Embryonic facial prominence (tissue), 1 donor: ENCODE results near the gene CCBE1.
"Not testable (repeated sequence)": the region's sequence is repeated elsewhere in the genome, so short reads cannot be mapped to it uniquely, and the experiment has no call there.

Experiments
- DNase-seq: peaks from one replicate; pipeline ENCODE4 v3.0.0-alpha.2; 2016; ENCODE audit errors: extremely low spot score

The CCBE1 gene

DNA sequence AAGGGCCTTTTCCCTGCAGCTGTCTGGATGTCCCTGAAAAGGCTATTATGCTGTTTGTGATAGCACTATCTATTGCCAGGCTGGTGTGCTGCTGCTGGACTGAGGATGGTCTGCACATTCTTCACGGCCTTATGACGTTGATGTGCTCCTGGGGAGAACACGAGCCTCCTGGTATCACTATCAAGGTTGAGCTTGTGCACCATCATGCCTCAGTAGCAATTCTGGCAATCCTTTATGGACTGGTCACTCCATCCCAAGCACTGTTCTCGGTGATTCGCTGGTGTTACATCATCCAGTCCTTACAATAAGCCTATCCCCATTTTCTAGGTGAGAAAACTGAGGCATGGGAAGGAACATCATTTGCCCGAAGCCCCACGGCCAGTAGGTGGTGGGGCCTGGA, 18.2 kb upstream of the CCBE1 start:
- no peak for DNase-seq

DNA sequence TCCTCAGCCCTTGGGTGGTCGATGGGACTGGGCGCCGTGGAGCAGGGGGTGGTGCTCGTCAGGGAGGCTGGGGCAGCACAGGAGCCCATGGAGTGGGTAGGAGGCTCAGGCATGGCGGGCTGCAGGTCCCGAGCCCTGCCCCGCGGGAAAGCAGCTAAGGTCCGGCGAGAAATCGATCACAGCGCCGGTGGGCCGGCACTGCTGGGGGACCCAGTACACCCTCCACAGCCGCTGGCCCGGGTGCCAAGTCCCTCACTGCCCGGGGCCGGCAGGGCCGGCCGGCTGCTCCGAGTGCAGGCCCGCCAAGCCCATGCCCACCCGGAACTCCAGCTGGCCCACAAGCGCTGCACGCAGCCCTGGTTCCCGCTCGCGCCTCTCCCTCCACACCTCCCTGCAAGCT, 16.9 kb upstream of the CCBE1 start:
- not testable (repeated sequence) for DNase-seq

- DNase-seq: no peak
These were observed 15.1 kb upstream of the CCBE1 start for GRCh38 chr18:59712311-59712710.

GRCh38 chr18:59708988-59709387, 11.8 kb upstream of the CCBE1 start:
- no peak for DNase-seq

DNA sequence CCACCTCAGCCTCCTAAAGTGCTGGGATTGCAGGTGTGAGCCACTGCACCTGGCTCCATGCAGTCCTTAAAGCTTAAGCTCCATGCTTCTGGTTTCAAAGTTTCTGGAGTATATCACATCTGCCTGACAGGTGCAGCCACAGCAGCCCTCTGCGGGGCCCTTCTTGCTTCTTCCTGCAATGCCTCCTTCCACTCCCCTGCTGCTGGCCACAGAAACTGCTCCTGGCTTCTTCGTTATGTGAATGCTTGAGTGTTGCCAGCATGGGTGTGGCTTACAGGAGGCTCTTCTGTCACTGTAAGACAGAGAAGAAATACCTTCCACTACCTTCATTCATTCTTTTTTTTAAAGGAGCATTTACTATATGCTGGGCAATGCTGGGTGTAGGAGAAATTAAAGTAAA, 10.1 kb upstream of the CCBE1 start:
- no peak for DNase-seq

GRCh38 chr18:59706499-59706898, 9.3 kb upstream of the CCBE1 start:
- DNase-seq: no peak

GRCh38 chr18:59705145-59705544, 7.9 kb upstream of the CCBE1 start:
- no peak for DNase-seq

GRCh38 chr18:59704146-59704545, 6.9 kb upstream of the CCBE1 start:
- DNase-seq: no peak

DNA sequence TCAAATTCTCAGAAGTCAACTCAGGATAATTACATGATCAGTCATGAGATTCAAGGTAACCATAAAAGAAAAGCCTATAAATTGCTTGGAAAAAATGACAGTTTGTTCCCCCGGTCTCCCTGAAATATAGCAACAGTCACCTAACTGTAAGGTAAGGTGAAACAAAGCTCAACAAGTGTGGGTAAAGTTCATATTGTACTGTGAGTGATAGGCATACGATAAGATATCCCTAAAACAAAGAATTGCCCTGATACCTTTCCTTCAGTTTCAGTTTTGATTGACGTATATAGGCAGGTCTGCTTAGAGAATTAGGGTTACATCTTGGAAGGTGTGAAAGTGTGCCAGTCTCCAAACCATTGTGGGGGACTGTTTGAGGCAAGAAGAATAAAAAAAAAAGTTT, 4.0 kb upstream of the CCBE1 start:
- DNase-seq: no peak

GRCh38 chr18:59700535-59700967, 3.3 kb upstream of the CCBE1 start:
- no peak for DNase-seq

DNA sequence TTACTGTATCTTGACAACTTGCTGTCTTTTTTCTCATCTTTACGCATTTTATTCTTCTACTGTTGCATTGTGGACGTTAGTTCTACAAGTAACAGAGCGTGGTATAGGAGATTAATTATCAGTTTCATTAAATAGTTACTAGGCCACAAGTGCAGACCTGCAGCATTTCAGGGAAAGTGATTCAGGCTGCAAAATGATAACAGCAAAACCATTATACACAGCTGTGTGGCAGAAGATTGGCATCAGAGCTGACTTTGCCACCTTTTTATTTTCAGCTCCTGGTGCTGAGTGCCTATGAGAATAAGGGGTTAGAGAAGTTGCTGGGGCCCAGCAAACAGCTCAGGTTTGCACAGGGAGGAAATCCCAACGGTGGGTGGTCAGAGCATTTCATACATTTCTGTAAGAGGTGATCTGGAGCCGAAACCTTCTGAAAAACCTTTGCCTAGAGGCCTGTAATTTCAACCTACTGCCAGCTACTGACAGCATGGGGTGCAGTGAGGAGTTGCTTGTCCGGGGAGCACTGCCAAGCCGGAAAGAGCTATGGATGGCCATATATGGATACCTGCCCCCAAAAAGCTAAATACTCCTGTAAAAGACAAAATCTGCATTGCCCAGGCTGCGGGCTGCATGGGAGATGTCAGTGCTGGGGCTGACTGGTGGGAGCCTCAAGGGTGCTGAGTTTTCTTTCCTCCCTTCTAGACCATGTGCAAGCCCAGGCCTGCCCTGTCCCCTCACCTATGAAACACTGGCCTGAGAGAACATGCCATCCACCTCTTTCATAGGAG, 2.7 kb upstream of the CCBE1 start:
- DNase-seq: no peak

DNA sequence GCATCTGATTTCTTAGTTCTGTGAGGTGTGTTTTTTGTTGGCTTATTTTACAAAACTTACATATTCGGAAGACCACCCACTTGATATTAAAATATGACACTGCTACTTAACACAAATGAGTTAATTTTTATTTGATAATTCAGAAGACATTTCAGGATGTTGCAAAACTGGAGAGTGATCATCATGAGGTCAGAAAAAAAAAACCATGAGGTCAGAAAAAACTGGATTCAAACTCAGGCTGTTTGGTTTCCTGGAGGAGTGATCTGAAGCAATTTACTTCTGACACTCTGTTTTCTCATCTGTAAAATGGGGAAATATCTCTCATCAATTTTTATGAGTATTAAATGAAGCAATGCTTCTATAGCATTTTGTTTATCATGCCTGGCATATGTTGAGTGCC, 1.8 kb upstream of the CCBE1 start:
- DNase-seq: no peak

DNA sequence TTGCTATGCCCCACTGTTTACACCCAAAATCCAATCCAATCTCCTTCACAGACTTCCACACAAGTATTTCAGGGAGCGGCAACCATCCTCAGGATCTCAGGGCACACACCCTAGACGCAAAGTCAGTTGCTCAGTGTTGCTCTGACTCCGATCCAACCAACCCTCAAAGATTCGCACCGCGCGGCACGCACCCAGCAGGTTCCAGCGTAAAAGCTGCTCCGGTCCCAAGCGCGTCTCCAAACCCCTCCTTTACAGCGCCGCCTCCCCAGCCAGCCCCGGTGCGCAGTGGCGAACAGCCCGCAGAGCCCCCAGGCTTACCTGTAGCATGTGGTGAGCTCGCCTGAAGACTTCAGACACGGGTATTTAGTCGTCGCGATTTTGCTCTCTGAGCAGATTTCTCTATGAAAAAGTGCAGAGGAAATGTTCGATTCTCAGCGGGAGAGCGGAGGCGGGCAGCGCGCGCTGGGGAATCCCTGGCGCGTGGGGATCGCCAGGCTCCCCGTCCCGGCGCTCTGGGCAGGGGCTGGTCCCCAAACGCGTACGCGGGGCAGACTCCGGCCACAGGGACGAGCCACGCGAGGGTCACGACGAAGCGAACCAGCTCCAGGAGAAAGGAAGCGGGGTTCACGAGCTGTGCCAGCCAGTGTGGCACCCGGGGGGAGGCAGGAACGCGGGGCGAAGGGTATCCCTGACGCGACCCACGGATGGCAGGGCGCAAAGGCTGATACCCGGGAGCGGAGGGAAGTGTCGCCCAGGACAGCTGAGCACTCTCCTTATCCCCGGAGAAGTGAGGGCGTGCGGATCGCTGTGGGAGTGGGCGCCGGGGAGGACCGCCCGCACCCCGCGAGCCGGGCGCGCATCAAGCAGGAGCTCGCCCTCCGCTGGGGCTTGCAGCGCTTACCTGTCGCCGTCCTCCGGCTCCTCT, 650 bp downstream of the CCBE1 start:
- DNase-seq: no peak

DNA sequence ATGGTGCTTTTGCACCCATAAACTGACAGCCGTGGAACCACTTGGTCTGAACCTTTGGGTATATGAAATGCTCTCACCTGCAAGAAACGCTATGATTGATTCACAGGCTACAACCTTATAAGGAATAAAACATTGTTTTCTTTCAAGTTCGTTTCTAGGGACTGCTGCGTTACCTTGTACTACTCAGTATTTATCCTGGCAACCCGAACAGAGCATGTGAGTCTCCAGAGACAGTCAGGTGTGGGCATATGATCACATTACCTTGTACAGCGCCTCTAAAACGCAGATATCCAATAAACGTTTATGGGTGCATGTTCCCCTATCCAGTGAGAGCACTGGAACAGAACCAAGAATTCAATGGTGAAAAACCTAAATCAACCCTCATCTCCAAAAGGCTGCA, 1.7 kb downstream of the CCBE1 start:
- DNase-seq: no peak

DNA sequence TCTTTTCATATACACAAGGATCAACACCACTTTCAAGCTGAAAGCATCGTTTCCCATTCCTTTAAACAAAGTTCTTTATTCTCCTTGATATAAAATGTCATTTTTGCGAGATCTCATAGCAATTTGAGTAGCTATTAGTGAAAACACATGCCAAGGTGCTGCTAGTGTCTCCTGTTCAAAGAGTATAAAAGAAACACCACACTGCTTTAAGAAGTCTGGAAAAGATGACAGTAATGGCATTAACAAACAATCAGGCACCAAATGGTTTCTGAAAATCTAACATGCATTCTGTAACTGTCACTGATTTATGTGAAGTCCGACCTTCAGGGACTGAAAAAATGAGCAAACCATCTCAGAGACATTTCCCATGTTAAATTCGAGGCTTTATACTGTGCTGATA, 2.4 kb downstream of the CCBE1 start:
- DNase-seq: no peak

DNA sequence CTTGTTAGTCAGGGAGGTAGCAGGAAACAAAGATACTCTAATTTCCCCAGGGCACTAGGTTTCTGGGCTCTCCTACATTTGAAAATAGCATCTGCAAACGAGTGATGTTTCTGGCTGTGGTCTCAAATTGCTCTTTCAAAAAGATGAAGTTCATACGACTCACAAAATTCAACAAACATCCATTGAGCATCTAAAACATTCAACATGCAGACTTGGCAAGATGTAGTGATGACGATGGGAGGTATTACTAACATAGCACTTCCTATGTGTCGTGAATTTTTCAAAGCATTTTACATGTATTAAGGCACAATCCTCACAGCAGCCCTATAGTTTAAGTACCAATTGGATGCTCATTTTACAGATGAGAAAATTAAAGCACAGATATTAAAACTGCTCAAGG, 5.2 kb downstream of the CCBE1 start:
- no peak for DNase-seq

DNA sequence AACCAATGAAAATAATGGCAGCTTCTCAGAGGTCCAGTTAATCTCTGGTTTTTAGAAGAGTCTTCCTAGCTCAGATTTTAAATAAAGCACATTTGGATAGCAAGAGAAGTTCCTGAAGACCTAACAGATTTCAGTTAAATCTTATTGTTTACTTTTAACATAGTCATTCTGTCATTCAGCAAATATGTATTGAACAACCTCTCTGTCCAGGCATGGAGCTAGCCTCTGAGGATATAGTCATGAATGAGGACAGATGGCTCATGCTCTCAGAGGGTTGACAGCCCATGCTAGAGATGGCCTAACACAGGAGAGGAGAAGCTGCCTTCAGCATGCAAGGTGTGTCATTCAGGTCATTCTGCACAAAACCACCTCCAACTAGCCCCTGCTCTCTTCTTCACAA, 6.2 kb downstream of the CCBE1 start:
- DNase-seq: no peak

DNA sequence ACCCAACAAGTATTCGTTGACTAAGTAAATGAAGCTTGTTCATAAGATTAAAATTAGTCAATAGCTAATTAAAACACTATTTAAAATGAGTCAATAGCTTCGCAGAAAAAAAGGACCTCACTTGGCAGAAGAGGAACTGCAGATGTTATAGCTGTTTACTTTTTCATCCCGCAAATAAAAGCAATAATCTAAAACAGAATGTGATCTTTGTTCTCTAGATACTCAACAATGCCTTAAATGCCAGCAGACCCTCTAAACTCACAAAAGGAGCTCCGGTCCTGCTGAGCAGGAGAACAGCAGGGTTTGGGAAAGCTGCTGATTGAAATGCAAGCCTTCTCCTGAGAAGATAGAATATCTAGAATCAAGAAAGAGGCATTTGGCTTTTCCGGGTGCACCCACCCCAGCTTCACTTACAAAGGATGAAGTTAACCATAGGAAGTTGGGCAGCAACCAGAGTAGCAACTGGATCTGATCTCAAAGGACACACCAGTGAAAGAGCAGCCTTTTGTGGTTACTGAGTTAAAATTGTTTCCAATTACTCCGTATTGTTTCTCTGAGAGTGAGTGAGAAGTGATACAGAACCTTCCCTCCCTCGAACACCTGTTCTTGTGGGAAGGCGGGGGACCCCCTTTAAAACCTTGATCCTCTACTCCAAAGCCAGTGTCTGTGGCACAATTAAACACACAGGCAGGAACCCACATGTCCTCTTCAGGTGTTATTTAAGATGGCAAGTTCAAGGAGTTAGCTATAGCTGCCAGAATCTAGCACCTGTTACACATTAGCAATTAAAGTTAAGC, 6.8 kb downstream of the CCBE1 start:
- no peak for DNase-seq

DNA sequence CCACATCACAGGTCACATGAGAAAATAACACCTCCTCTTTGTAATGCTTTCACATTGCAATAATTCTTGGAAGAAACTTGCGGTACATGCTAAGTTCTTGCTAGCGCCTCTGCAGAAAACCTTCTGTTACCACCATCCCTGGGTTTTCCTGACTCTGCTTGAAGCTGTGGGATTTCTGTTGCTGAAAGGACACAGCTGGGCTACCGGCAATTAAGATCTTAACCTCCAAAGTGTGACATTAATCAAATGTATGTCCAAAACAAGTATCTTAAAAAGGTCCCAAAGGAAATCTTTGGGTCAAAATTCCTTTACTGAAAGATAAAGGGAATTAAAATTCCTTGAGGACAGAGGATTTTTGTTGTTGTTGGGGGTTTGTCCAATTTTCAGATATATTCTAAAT, 7.5 kb downstream of the CCBE1 start:
- no peak for DNase-seq

DNA sequence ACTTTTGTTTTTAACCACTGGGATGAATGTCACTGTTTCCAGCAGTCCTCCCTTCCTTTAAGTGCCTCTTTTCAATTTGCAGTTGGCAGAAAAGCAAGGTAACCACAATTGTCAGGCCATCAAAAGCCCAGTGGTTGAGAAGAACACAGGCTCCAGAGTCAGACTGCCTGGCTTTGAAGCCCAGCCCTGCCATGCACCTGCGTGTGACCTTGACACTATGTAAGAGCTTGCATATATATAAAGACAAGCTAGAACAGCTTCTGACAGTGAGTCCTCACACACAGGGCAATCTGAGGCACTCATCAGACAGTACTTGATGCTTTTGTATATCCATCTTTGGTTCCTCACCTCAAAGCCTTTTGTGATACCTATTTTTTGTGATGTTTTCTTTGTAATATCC, 11.0 kb downstream of the CCBE1 start:
- DNase-seq: no peak

DNA sequence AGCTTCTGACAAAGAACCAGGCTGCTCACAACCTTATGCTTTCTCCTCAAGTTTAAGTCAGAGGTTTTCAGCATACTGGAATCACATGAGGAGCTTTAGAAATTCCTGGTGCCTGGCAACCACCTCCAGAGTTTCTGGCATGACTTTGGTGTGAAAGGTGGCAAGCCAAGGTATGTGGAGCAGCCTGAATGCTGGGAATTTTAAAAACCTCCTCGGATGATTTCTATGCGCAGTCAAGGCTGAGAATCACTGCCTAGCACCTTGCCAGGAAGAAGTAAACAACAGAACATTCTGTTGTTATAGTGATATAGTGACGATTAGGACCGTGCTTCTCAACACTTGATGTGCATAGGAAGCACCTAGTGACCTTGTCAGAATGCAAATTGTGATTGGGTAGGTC, 11.7 kb downstream of the CCBE1 start:
- DNase-seq: no peak

DNA sequence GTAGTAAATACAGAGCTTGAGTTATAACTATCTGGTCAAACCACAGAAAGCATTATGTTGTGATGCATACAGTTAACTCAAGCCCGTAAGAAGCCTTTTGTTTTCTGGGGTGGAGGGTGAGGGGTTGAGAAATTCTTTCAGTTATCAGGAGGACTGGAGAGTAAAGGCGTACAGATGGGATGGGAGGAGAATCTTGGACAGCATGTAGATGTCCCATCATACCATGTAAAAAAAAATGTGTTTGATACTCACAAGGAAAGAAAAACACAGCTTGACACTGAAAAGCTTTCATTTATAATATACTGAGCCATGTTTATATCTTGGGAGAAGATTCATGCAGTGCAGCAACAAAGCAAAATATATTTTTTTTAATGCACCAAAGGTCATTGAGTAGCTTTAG, 12.4 kb downstream of the CCBE1 start:
- DNase-seq: no peak
